Kidney (tissue), 14 donors: ENCODE measurements around the gene LRRC61. TPM values are rescaled to one million over a fixed set of nuclear protein-coding genes. Genes with fewer than 3 reads are reported as not detected.
A peak's percentile ranks its signal among the peaks of the same experiment; 100 is the strongest.

Experiments used
- DNase-seq, 5 donors: peaks; one replicate each; pipeline ENCODE4 v3.0.0-alpha.2; 2013 to 2020
- FAIRE-seq: peaks from 2 replicates; lab custom pipeline; 2012; peaks lifted over from hg19 to GRCh38; lab: Jason Lieb, UNC
- H3K27ac ChIP-seq, 2 donors: one replicate each; pipeline ENCODE4 v1.7.0; 2013; ENCODE audit warnings: low read depth in 2 of 2, low read length in 2 of 2, inconsistent platforms in 1 of 2
- H3K27me3 ChIP-seq: one replicate; pipeline ENCODE4 v1.7.1; 2013; ENCODE audit warnings: low read length, inconsistent platforms; ENCODE audit not compliant: control insufficient read depth, insufficient read depth
- H3K36me3 ChIP-seq, 3 donors: one replicate each; pipeline versions ENCODE4 v1.7.0 to v1.7.1; 2013; ENCODE audit warnings: low read length in 3 of 3, control low read depth in 1 of 3, inconsistent platforms in 1 of 3; ENCODE audit not compliant: insufficient read depth in 3 of 3, control insufficient read depth in 2 of 3
- H3K4me1 ChIP-seq, 3 donors: one replicate each; pipeline versions ENCODE4 v1.7.0 to v1.7.1; 2013; ENCODE audit warnings: low read length in 3 of 3, inconsistent platforms in 1 of 3, low read depth in 1 of 3; ENCODE audit not compliant: control insufficient read depth in 2 of 3, insufficient read depth in 2 of 3
- H3K4me3 ChIP-seq, 3 donors: one replicate each; pipeline versions ENCODE4 v1.7.0 to v1.8.1; 2013; ENCODE audit warnings: low read length in 3 of 3, control low read depth in 1 of 3, inconsistent platforms in 1 of 3
- H3K9ac ChIP-seq, 3 donors: one replicate each; pipeline versions ENCODE4 v1.7.0 to v1.7.1; 2013; ENCODE audit warnings: low read length in 3 of 3, control low read depth in 1 of 3, inconsistent platforms in 1 of 3
- H3K9me3 ChIP-seq, 3 donors: one replicate each; pipeline versions ENCODE4 v1.7.0 to v1.7.1; 2013; ENCODE audit warnings: low read length in 3 of 3, control low read depth in 1 of 3, inconsistent platforms in 1 of 3; ENCODE audit not compliant: control insufficient read depth in 2 of 3, insufficient read depth in 1 of 3
- intact Hi-C: fragments of 100-400 bp; cut with DNase I; formaldehyde crosslinking; loops from one replicate; pipeline ENCODE4 v1.11.1; 2022
- polyA plus RNA-seq: library from polyadenylated mRNA; stranded (reverse); fragments of 350-450 nt; fragmentation: Illumina TruSeq; extraction: RNeasy Lipid Tissue Mini Kit (QIAGEN cat#74804); gene quantifications from one replicate; pipeline ENCODE4 v1.2.3, GENCODE V29; 2014; ENCODE audit warnings: low read depth, low replicate concordance; ENCODE audit not compliant: insufficient read depth
- total RNA-seq: library from RNA; stranded (reverse); fragmentation: NEBNext Ultra II Directional; extraction: Animal tissue kit (Norgen Biotek cat#: 25700); gene quantifications from one replicate; pipeline ENCODE4 v1.2.1, GENCODE V29; 2021
- TF ChIP-seq, protein P1 (sequence below): IDR thresholded peaks from 3 replicates; pipeline ENCODE4 v1.5.1; 2012; ENCODE audit warnings: mild to moderate bottlenecking, moderate library complexity, borderline replicate concordance; ENCODE audit not compliant: insufficient read depth; ENCODE audit errors: extremely low read depth
- donor health status: control.
- donor health status: control.
- donor health status: control.
- donor health status: control.
- donor health status: control.
- donor health status: DM: yes; HTN: yes; CAD: no.
- donor health status: Normal renal cell carcinoma (clear cell type).

LRRC61 gene
- total and polyA plus RNA-seq, 2 donors from 2014 or later = 17.1 to 23.2 TPM

DNA sequence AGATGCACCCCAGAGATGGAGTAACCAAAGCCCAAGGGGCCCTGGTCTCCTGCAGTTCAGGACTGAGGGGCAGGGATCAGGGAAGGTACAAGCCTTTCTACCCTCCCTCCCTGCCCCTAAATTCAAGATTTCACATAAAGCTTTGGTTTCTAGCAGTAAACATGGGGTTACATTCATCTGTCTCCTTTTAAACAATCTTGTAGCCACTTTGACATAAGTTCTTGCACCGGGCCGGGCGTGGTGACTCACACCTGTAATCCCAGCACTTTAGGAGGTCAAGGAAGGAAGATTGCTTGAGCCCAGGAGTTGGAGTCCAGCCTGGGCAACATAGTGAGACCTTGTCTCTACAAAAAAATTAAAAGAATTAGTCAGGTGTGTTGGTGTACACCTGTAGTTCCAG lies 4.2 kb downstream of the LRRC61 start:
- Histone ChIP-seq H3K27me3 (no peaks in the 10 kb centered on the region), H3K4me1 (peaks cover 0 to 18% (median 7%) of the 10 kb centered on the region in 3 donors), H3K9me3 (no peaks in the 10 kb centered on the region), H3K36me3 (peaks cover 0 to 15% (median 0%) of the 10 kb centered on the region in 3 donors), H3K9ac (no peak overlapping the region), H3K27ac (no peak overlapping the region), H3K4me3 (no peak overlapping the region)
- DNase-seq (no peak), FAIRE-seq (no peak)
- intact Hi-C loops = no loop called here
- TF ChIP-seq, protein P1, sequence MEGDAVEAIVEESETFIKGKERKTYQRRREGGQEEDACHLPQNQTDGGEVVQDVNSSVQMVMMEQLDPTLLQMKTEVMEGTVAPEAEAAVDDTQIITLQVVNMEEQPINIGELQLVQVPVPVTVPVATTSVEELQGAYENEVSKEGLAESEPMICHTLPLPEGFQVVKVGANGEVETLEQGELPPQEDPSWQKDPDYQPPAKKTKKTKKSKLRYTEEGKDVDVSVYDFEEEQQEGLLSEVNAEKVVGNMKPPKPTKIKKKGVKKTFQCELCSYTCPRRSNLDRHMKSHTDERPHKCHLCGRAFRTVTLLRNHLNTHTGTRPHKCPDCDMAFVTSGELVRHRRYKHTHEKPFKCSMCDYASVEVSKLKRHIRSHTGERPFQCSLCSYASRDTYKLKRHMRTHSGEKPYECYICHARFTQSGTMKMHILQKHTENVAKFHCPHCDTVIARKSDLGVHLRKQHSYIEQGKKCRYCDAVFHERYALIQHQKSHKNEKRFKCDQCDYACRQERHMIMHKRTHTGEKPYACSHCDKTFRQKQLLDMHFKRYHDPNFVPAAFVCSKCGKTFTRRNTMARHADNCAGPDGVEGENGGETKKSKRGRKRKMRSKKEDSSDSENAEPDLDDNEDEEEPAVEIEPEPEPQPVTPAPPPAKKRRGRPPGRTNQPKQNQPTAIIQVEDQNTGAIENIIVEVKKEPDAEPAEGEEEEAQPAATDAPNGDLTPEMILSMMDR = no peak

- TF ChIP-seq, protein P1 = no peak
- Histone ChIP-seq H3K4me1 (peaks cover 0 to 5% (median 3%) of the 10 kb centered on the region in 3 donors), H3K9ac (no peak overlapping the region), H3K36me3 (peaks cover 0 to 15% (median 0%) of the 10 kb centered on the region in 3 donors), H3K27me3 (no peaks in the 10 kb centered on the region), H3K9me3 (no peaks in the 10 kb centered on the region), H3K4me3 (no peak overlapping the region), H3K27ac (no peak overlapping the region)
- peak in 1 of 5 donors; percentile 58 for DNase-seq
- FAIRE-seq = no peak
- intact Hi-C loops = no loop called here
Observed at GRCh38 chr7:150329331-150330120, 6.4 kb downstream of the LRRC61 start.

- peak in 1 of 5 donors; percentile 53 for DNase-seq
- no peaks in the 10 kb centered on the region for H3K4me1 ChIP-seq
- H3K27me3 ChIP-seq = no peaks in the 10 kb centered on the region
- peaks cover 0 to 15% (median 0%) of the 10 kb centered on the region in 3 donors for H3K36me3 ChIP-seq
- H3K4me3 ChIP-seq = no peak overlapping the region
- no peaks in the 10 kb centered on the region for H3K9me3 ChIP-seq
- TF ChIP-seq, protein P1 = no peak
- no peak overlapping the region for H3K9ac ChIP-seq
- FAIRE-seq = no peak
- intact Hi-C loops = no loop called here
- no peak overlapping the region for H3K27ac ChIP-seq
Observed at GRCh38 chr7:150330211-150330885, 7.2 kb downstream of the LRRC61 start.
